ENCODE measurements around the gene BCAR3. TPM values are rescaled to one million over a fixed set of nuclear protein-coding genes. Genes with fewer than 3 reads are reported as not detected.

The BCAR3 gene
- total RNA-seq, 1 donor from 2014 or later = 22.8 TPM

GRCh38 chr1:93602101-93602500 is 79.5 kb downstream of the BCAR3 start:
- Histone ChIP-seq H3K9me3 (no peaks in the 10 kb centered on the region), H3K4me3 (no peak overlapping the region), H3K36me3 (no peaks in the 10 kb centered on the region), H3K27ac (no peak overlapping the region), H3K27me3 (no peaks in the 10 kb centered on the region), H3K4me1 (peaks cover 53% of the 10 kb centered on the region)
- TF ChIP-seq POLR2AphosphoS5 (IDR thresholded peaks at IDR 0.05; ENCODE audit: insufficient read depth in 1 of 2, low read depth in 1 of 2) = no peak
- TF ChIP-seq CTCF (IDR thresholded peaks at IDR 0.05) = no peak
- TF ChIP-seq POLR2A (IDR thresholded peaks at IDR 0.05) = no peak
- no peak for DNase-seq (ENCODE audit: extremely low spot score in 2 of 2)
- intact Hi-C loops (cut with DNase I) = no loop called here

- intact Hi-C loops (cut with DNase I) = no loop called here
- peaks cover 56% of the 10 kb centered on the region for H3K4me1 ChIP-seq
- no peak for DNase-seq (ENCODE audit: extremely low spot score in 2 of 2)
- TF ChIP-seq POLR2A (IDR thresholded peaks at IDR 0.05) (no peak), CTCF (IDR thresholded peaks at IDR 0.05) (no peak), POLR2AphosphoS5 (IDR thresholded peaks at IDR 0.05; ENCODE audit: insufficient read depth in 1 of 2, low read depth in 1 of 2) (no peak)
- H3K27me3 ChIP-seq = no peaks in the 10 kb centered on the region
- H3K27ac ChIP-seq = no peak overlapping the region
- H3K9me3 ChIP-seq = no peaks in the 10 kb centered on the region
- no peaks in the 10 kb centered on the region for H3K36me3 ChIP-seq
- no peak overlapping the region for H3K4me3 ChIP-seq
These were observed 80.0 kb downstream of the BCAR3 start for GRCh38 chr1:93601686-93602085.

DNA sequence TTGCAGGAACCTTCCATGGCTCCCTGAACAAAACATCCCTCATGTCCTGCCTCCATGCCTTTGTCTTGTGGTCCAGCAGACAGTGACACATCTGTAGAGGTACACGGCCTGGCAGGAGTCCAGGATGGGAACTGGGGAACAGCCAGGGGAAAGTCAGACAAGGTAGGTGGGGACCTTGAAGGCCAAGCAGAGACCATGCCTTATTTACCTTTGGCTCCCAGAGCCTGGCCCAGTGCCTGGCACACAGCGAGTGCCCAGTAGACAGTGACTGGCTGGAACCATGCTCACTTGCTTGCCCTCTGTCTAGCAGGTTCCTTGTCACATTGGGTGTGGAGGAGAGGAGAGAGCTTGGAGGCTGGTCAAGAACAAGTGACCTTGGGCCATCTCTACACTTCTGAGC is 81.0 kb downstream of the BCAR3 start:
- Histone ChIP-seq H3K27me3 (no peaks in the 10 kb centered on the region), H3K4me1 (peaks cover 58% of the 10 kb centered on the region), H3K4me3 (no peak overlapping the region), H3K27ac (no peak overlapping the region), H3K9me3 (no peaks in the 10 kb centered on the region), H3K36me3 (no peaks in the 10 kb centered on the region)
- intact Hi-C loops (cut with DNase I) = no loop called here
- DNase-seq (ENCODE audit: extremely low spot score in 2 of 2) = no peak
- TF ChIP-seq POLR2A (IDR thresholded peaks at IDR 0.05) (no peak), CTCF (IDR thresholded peaks at IDR 0.05) (no peak), POLR2AphosphoS5 (IDR thresholded peaks at IDR 0.05; ENCODE audit: insufficient read depth in 1 of 2, low read depth in 1 of 2) (no peak)

DNA sequence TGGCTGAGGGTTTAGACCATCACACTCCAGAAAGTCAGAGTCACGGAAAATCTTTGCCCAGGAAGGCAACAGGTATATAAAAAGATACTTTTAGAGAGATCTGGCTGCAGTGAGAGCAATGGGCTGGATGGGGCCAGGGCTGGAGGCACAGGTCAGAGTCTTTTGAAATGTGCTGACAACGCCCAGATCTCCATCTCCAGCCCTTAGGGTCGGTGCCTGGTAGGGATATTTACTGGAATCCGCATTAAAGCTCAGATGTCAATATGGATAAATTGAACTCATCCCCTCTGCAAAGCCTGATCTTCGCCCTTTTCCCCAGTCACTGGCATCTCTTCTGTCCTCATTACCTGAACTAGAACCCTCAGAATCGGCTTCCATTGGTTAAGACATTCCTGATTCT is 82.2 kb downstream of the BCAR3 start:
- H3K36me3 ChIP-seq = no peaks in the 10 kb centered on the region
- peaks cover 56% of the 10 kb centered on the region for H3K4me1 ChIP-seq
- no peaks in the 10 kb centered on the region for H3K9me3 ChIP-seq
- H3K27me3 ChIP-seq = no peaks in the 10 kb centered on the region
- no peak for TF ChIP-seq POLR2A (IDR thresholded peaks at IDR 0.05)
- TF ChIP-seq POLR2AphosphoS5 (IDR thresholded peaks at IDR 0.05; ENCODE audit: insufficient read depth in 1 of 2, low read depth in 1 of 2) = no peak
- no peak for TF ChIP-seq CTCF (IDR thresholded peaks at IDR 0.05)
- H3K27ac ChIP-seq = no peak overlapping the region
- DNase-seq (ENCODE audit: extremely low spot score in 2 of 2) = no peak
- intact Hi-C loops (cut with DNase I) = loop anchor here (5.0 kb wide), 1 partner anchor 1297 kb away; no protein-coding TSS in a partner anchor
- H3K4me3 ChIP-seq = no peak overlapping the region

DNA sequence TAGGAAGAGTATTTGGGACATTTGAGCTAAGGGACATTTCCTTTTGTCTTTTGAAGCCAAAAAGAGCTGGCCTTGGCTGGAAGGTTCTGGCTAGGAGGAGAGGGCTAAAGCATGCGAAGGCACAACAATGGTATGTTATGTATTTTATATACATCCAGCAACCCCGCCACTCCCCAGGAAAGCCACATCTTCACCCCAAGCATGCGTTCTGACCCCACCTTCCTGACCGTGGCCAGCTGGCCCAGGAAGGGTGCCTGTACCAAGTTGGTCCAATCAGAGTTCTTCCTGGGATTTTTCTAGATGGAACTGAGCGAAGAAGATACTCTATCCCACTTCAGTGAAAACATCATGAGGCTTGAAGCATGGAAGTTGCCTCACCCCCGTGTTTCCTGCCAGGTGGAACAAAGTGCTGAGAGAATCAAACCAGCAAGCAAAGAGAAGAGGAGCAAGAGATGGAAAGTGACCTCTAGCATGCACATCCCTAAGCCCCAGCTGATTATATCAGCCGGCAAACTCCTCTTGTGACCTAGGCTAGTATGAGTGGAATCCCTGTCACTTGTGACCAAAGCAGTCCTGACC is 82.7 kb downstream of the BCAR3 start:
- Histone ChIP-seq H3K4me1 (peaks cover 58% of the 10 kb centered on the region), H3K27me3 (no peaks in the 10 kb centered on the region), H3K9me3 (no peaks in the 10 kb centered on the region), H3K27ac (no peak overlapping the region), H3K4me3 (no peak overlapping the region), H3K36me3 (no peaks in the 10 kb centered on the region)
- TF ChIP-seq POLR2A (IDR thresholded peaks at IDR 0.05) (no peak), POLR2AphosphoS5 (IDR thresholded peaks at IDR 0.05; ENCODE audit: insufficient read depth in 1 of 2, low read depth in 1 of 2) (no peak), CTCF (IDR thresholded peaks at IDR 0.05) (no peak)
- no peak for DNase-seq (ENCODE audit: extremely low spot score in 2 of 2)
- intact Hi-C loops (cut with DNase I) = loop anchor here (5.0 kb wide), 1 partner anchor 1297 kb away; no protein-coding TSS in a partner anchor

All from vagina (tissue), 2 donors.